ENCODE results near the gene MAPK12.
A peak's percentile ranks its signal among the peaks of the same experiment; 100 is the strongest.

Gene MAPK12

GRCh38 chr22:50266994-50267393 is 5.5 kb upstream of the MAPK12 start:
- no peak for DNase-seq

GRCh38 chr22:50264946-50265669 is 3.6 kb upstream of the MAPK12 start:
- no peak for DNase-seq

GRCh38 chr22:50264104-50264745 is 2.7 kb upstream of the MAPK12 start:
- no peak for DNase-seq

GRCh38 chr22:50262973-50263617 is 1.6 kb upstream of the MAPK12 start:
- no peak for DNase-seq

- DNase-seq = no peak
These were observed 1.0 kb upstream of the MAPK12 start for GRCh38 chr22:50262460-50262911.

GRCh38 chr22:50260801-50261614 is 475 bp downstream of the MAPK12 start:
- no peak for DNase-seq

- DNase-seq = no peak
These were observed 1.1 kb downstream of the MAPK12 start for GRCh38 chr22:50260434-50260800.

- DNase-seq = no peak
These were observed 2.2 kb downstream of the MAPK12 start for GRCh38 chr22:50259302-50259701.

GRCh38 chr22:50258361-50259292 is 2.9 kb downstream of the MAPK12 start:
- no peak for DNase-seq

GRCh38 chr22:50257451-50258360 is 3.8 kb downstream of the MAPK12 start:
- DNase-seq = no peak

GRCh38 chr22:50257041-50257440 is 4.4 kb downstream of the MAPK12 start:
- no peak for DNase-seq

GRCh38 chr22:50256258-50256862 is 5.1 kb downstream of the MAPK12 start:
- no peak for DNase-seq

- DNase-seq = no peak
These were observed 5.9 kb downstream of the MAPK12 start for GRCh38 chr22:50255607-50256006.

GRCh38 chr22:50255099-50255498 is 6.4 kb downstream of the MAPK12 start:
- no peak for DNase-seq

- no peak for DNase-seq
These were observed 7.5 kb downstream of the MAPK12 start for GRCh38 chr22:50253941-50254340.

- DNase-seq = no peak
These were observed 8.2 kb downstream of the MAPK12 start for GRCh38 chr22:50253046-50253915.

GRCh38 chr22:50252082-50253045 is 9.1 kb downstream of the MAPK12 start:
- peak; percentile 79 for DNase-seq

GRCh38 chr22:50251477-50252081 is 9.9 kb downstream of the MAPK12 start:
- peak; percentile 15 for DNase-seq

Measured in CD4-positive, alpha-beta T cell treated with Interleukin-17A for 4 hours (primary cell).